HG03520 (cell line): ENCODE data around the gene ZNF280A.
"Not testable (repeated sequence)": the region's sequence is repeated elsewhere in the genome, so short reads cannot be mapped to it uniquely, and the experiment has no call there.

Source experiments
- ATAC-seq: cut with Tn5 transposase; IDR thresholded peaks from one replicate; pipeline ENCODE4 v1.9.1; 2021; ENCODE audit warnings: mild to moderate bottlenecking, moderate library complexity; ENCODE audit not compliant: unreplicated experiment

Gene ZNF280A

DNA sequence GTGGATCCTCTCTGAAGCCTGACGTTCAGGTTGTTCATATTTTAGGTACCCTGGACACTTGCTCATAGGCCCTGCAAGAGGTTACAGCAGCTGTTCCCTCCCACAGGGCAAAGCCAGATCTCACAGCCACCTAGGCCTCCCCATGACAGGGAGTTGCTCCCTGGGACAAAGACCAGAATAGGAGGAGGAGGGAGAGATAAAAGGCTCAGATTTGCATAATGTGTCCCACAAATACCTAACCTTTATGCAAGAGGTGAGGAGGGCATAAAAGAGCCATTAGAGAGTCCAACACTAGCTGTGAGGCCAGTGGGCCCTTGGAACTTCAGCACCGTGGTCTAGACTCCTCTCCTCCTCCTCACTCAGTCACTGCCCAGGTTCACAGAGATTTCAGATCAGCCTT lies 45.3 kb downstream of the ZNF280A start:
- no peak for ATAC-seq

DNA sequence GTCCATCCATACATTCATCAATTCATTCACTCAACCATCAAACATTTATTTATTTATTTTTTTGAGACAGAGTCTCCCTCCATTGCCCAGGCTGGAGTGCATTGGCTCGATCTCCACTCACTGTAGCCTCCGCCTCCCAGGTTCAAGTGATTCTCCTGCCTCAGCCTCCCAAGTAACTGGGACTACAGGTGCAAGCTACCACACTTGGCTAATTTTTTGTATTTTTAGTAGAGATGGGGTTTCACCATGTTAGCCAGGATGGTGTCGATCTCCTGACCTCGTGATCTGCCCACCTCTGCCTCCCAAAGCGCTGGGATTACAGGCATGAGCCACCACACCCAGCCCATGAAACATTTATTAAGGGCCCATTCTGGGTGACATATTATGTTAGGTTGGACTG lies 49.0 kb downstream of the ZNF280A start:
- not testable (repeated sequence) for ATAC-seq

DNA sequence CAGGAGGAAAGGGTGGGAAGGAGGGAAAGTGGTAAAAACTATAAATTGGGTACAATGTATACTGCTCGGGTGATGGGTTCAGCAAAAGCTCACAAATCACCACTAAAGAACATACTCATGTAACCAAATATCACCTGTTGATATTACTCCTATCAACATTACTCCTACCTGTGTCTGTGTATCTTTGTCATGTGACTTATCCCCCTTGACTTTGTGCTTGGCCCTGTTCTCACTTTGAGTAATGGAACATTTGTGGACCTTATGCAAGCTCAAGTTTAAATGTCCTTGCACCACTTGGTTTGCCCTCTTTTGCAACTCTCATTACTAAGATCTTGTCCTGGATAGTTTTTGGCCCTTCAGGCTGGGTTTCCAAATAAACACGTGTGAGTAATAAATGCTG lies 50.5 kb downstream of the ZNF280A start:
- ATAC-seq = no peak

DNA sequence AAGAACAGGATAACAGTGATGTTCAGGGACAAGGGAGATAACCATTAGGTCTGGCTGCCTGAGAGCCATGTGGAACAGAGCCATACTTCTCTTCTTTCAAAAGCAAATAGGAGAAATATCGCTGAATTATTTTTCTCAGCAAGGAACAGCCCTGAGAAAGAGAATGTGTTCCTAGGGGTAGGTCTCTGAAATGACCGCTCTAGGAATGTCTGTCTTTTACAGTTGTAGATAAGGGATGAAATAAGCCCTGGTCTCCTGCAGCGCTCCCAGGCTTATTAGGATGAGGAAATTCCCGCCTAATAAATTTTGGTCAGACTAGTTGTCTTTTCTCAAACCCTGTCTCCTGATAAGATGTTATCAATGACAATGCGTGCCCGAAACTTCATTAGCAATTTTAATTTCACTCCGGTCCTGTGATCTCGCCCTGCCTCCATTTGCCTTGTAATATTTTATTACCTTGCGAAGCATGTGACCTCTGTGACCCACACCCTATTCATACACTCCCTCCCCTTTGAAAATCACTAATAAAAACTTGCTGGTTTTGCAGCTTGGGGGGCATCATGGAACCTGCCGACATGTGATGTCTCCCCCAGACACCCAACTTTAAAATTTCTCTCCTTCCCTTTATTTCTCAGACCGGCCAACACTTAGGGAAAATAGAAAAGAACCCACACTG lies 51.1 kb downstream of the ZNF280A start:
- ATAC-seq = not testable (repeated sequence)

DNA sequence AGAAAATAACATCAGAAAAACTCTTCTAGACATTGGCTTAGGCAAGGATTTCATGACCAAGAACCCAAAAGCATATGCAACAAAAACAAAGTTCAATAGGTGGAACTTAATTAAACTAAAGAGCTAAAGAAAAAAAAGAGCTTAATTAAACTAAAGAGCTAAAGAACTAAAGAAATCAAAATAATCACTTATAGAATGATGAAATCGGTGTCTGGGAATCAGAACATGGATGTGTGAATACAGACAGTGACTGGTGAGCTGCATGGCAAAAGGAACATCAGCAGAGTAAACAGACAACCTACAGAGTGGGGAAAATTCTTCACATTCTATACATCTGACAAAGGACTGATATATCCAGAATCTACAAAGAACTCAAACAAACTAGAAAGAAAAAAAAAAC lies 53.0 kb downstream of the ZNF280A start:
- ATAC-seq = no peak

DNA sequence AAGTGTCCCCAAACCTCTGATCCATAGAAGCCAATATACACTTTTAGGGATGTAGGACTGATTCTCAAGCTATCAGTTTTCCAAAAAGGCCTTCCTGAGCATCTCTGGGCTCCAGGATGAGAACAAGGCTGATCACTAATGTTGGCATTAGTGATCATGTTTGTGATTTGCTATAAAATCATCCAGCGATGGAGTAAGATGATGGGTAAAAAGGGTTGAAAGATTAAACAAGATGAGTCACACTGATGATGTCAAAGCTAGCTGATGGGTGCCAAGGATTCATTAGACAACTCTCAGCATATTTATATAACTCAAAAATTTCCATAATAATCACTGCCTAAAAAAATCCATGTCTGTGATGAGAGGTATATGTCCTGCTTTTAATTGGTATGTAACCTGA lies 54.3 kb downstream of the ZNF280A start:
- no peak for ATAC-seq

DNA sequence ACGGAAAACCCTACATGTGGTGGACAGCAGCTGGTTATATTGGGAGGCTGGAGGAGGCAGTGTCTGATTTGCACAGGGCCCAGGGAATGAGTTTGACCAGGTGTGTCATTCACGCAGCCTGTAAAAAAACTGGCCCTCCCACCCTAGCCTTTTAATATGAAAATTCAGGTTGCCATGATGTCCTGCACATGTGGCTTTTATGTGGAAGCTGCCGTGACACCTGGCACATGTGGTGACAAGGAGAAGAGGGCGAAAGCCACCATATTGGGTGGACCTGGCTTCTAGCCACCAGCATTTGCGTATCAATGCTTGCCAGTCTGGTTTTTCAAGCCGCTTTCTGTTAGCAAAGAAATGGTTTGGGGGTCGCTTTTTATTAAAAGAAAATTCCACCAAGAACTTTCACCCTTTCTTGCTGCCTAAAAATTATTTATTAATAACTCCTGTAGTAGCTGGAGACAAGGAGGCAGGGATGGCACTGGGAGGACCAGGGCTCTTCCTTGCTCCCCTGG lies 54.9 kb downstream of the ZNF280A start:
- ATAC-seq = no peak

DNA sequence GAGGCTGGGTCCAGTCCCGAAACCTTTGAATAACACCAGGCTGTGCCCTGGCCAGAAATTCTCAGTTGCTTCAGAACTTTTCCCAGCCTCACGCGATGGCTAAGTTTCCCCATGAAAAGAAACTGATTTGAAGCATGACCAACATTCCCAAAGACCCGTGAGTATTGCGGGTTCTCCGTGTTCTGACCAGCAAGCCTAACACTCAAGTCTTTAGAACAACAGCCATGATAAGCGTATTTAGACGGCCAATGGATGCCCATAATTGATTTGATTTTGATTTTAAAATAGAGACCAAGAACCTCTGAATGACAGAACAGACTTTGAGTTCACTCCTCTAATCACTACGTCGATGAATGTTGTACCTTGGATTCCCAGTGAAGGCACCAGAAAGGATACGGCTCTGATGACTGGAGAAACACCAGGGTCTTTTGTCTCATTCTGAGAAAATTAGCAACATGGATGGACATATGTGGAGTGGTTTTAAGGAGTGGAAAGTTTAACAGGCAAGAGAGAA lies 55.5 kb downstream of the ZNF280A start:
- ATAC-seq = no peak

DNA sequence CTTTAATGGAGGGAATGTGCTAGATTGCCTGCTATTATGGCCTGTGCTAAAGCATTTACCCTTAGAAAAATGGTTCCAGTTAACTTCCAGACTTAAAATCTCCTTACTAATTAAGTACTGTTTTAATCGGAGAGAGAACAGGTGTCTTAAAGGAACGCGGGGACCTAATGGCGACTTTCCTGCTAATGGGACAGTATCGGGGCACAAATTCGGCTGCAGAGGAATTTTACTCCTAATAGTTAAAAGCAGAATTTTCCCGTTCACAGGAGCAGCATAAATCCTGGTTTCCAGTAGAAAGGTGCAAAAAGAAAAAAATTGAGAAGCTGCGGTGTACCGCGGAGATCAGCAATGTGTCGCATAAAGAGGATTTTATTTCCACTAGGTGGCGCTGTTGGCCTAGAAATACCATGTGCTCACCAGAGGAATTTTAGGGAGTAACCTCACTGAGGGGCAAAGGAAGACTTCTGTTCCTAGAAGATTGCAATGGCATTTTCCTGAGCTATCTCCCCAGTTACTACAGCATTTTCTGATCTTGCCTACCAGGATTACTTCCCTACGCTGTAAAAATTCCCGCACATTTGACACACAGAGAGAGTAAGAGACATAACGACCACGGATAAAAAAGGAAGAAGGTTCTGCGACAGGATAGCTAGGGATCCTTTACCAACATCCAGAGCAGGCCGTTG lies 56.1 kb downstream of the ZNF280A start:
- no peak for ATAC-seq
